ENCODE results near the gene MLLT6. TPM values are rescaled to one million over a fixed set of nuclear protein-coding genes. Genes with fewer than 3 reads are reported as not detected.
A peak's percentile ranks its signal among the peaks of the same experiment; 100 is the strongest.

MLLT6 gene
- total and polyA plus RNA-seq, 2 of the 13 experiments (the other 11 are each of a cell fraction or from before 2014, with no cell fraction given), result 50.7 to 69.5 TPM

DNA sequence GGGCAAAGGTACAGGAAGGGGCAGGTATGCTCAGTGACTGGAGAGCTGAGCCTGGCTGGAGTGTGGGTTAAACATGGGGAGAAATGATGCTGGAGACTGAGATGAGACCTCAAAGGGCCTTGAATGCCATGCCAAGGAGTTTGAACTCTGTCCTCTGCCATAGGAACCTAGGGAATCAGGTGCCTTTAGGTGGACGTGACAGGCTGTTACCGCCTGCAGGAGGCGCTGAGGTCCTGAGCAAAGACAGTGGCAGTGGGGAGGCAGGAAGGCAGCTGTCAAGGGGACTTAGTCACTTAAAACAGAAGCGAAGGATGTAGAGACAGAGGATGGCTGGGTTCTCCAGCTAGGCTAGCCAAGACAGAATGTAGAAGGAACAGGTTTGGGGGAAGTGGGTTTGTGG lies 56.5 kb downstream of the MLLT6 start:
- in situ Hi-C loops (cut with HindIII; ENCODE audit: extremely low pct_ligation_motif_present, low pct_unique_long_range_greater_than_20kb), result loop anchor here (25.0 kb wide), 1 partner anchor 401 kb away; the partner anchor contains the start of genes ARL5C and PLXDC1
- TF ChIP-seq, protein P1, sequence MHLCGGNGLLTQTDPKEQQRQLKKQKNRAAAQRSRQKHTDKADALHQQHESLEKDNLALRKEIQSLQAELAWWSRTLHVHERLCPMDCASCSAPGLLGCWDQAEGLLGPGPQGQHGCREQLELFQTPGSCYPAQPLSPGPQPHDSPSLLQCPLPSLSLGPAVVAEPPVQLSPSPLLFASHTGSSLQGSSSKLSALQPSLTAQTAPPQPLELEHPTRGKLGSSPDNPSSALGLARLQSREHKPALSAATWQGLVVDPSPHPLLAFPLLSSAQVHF (CRISPR knock-in tag; IDR thresholded peaks at IDR 0.05), result no peak
- TF ChIP-seq ZC3H13 (CRISPR knock-in tag; IDR thresholded peaks at IDR 0.05) (no peak), ZNF780A (CRISPR knock-in tag; IDR thresholded peaks at IDR 0.05) (no peak), SATB2 (CRISPR knock-in tag; IDR thresholded peaks at IDR 0.05) (no peak), CEBPG (CRISPR knock-in tag; IDR thresholded peaks at IDR 0.05) (no peak), TEAD3 (CRISPR knock-in tag; optimal IDR thresholded peaks at IDR 0.05; ENCODE audit: borderline replicate concordance) (peak; percentile 14), POLR2A (IDR thresholded peaks at IDR 0.05; ENCODE audit: insufficient read depth in 1 of 2, low read depth in 2 of 2, low read length in 2 of 2) (no peak), RAD21 (CRISPR knock-in tag; IDR thresholded peaks at IDR 0.05) (peak; percentile 67; the same call in 1 of the 2 replicates), ZNF713 (CRISPR knock-in tag; IDR thresholded peaks at IDR 0.05) (no peak), KDM6A (CRISPR knock-in tag; IDR thresholded peaks at IDR 0.05; ENCODE audit: low read depth) (no peak)
- TF ChIP-seq, protein P2, sequence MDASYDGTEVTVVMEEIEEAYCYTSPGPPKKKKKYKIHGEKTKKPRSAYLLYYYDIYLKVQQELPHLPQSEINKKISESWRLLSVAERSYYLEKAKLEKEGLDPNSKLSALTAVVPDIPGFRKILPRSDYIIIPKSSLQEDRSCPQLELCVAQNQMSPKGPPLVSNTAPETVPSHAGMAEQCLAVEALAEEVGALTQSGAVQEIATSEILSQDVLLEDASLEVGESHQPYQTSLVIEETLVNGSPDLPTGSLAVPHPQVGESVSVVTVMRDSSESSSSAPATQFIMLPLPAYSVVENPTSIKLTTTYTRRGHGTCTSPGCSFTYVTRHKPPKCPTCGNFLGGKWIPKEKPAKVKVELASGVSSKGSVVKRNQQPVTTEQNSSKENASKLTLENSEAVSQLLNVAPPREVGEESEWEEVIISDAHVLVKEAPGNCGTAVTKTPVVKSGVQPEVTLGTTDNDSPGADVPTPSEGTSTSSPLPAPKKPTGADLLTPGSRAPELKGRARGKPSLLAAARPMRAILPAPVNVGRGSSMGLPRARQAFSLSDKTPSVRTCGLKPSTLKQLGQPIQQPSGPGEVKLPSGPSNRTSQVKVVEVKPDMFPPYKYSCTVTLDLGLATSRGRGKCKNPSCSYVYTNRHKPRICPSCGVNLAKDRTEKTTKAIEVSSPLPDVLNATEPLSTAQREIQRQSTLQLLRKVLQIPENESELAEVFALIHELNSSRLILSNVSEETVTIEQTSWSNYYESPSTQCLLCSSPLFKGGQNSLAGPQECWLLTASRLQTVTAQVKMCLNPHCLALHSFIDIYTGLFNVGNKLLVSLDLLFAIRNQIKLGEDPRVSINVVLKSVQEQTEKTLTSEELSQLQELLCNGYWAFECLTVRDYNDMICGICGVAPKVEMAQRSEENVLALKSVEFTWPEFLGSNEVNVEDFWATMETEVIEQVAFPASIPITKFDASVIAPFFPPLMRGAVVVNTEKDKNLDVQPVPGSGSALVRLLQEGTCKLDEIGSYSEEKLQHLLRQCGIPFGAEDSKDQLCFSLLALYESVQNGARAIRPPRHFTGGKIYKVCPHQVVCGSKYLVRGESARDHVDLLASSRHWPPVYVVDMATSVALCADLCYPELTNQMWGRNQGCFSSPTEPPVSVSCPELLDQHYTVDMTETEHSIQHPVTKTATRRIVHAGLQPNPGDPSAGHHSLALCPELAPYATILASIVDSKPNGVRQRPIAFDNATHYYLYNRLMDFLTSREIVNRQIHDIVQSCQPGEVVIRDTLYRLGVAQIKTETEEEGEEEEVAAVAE (CRISPR knock-in tag; IDR thresholded peaks at IDR 0.05; ENCODE audit: borderline replicate concordance), result no peak
- TF ChIP-seq, protein P3, sequence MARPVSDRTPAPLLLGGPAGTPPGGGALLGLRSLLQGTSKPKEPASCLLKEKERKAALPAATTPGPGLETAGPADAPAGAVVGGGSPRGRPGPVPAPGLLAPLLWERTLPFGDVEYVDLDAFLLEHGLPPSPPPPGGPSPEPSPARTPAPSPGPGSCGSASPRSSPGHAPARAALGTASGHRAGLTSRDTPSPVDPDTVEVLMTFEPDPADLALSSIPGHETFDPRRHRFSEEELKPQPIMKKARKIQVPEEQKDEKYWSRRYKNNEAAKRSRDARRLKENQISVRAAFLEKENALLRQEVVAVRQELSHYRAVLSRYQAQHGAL (CRISPR knock-in tag; IDR thresholded peaks at IDR 0.05; ENCODE audit: not compliant biosample characterization), result no peak
- TF ChIP-seq, protein P4, sequence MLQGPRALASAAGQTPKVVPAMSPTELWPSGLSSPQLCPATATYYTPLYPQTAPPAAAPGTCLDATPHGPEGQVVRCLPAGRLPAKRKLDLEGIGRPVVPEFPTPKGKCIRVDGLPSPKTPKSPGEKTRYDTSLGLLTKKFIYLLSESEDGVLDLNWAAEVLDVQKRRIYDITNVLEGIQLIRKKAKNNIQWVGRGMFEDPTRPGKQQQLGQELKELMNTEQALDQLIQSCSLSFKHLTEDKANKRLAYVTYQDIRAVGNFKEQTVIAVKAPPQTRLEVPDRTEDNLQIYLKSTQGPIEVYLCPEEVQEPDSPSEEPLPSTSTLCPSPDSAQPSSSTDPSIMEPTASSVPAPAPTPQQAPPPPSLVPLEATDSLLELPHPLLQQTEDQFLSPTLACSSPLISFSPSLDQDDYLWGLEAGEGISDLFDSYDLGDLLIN (CRISPR knock-in tag; IDR thresholded peaks at IDR 0.05; ENCODE audit: borderline replicate concordance), result no peak
- TF ChIP-seq, protein P5, sequence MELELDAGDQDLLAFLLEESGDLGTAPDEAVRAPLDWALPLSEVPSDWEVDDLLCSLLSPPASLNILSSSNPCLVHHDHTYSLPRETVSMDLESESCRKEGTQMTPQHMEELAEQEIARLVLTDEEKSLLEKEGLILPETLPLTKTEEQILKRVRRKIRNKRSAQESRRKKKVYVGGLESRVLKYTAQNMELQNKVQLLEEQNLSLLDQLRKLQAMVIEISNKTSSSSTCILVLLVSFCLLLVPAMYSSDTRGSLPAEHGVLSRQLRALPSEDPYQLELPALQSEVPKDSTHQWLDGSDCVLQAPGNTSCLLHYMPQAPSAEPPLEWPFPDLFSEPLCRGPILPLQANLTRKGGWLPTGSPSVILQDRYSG (CRISPR knock-in tag; IDR thresholded peaks at IDR 0.05), result no peak
- TF ChIP-seq, protein P6, sequence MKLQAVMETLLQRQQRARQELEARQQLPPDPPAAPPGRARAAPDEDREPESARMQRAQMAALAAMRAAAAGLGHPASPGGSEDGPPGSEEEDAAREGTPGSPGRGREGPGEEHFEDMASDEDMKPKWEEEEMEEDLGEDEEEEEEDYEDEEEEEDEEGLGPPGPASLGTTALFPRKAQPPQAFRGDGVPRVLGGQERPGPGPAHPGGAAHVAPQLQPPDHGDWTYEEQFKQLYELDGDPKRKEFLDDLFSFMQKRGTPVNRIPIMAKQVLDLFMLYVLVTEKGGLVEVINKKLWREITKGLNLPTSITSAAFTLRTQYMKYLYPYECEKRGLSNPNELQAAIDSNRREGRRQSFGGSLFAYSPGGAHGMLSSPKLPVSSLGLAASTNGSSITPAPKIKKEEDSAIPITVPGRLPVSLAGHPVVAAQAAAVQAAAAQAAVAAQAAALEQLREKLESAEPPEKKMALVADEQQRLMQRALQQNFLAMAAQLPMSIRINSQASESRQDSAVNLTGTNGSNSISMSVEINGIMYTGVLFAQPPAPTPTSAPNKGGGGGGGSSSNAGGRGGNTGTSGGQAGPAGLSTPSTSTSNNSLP (IDR thresholded peaks at IDR 0.05; ENCODE audit: low read depth, low read length), result no peak
- TF ChIP-seq, protein P7, sequence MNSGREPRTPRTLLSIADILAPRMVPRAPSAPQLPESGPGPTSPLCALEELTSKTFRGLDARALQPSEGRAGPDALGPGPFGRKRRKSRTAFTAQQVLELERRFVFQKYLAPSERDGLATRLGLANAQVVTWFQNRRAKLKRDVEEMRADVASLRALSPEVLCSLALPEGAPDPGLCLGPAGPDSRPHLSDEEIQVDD (CRISPR knock-in tag; IDR thresholded peaks at IDR 0.05; ENCODE audit: borderline replicate concordance), result no peak

More for the DNA sequence above, 56.5 kb downstream of the MLLT6 start:
- H3K4me3 ChIP-seq (replicated peaks in 1 of 3; ENCODE audit: insufficient read depth in 1 of 3, low read depth in 2 of 3, low read length in 3 of 3), result no peak overlapping the region
- no peak overlapping the region for H3K9ac ChIP-seq (ENCODE audit: insufficient read depth, low read depth, low read length)
- WGBS (ENCODE audit: low lambda C conversion rate), result 89% methylated on average over 4 of the region's 4 CpGs
- no peaks in the 10 kb centered on the region for H4K20me1 ChIP-seq (ENCODE audit: insufficient read depth, low read length)
- intact Hi-C loops (cut with micrococcal nuclease; ENCODE audit: unreplicated experiment), result no loop called here
- ATAC-seq, result peak; percentile 69
- no peak for FAIRE-seq
- H3K27me3 ChIP-seq (ENCODE audit: control insufficient read depth in 1 of 2, insufficient read depth in 2 of 2, low read length in 2 of 2), result no peaks in the 10 kb centered on the region
- H3K4me1 ChIP-seq (ENCODE audit: insufficient read depth, low read length), result no peaks in the 10 kb centered on the region
- no TSS peak for BruUV-seq (replicated peaks)
- POLR2A ChIA-PET, result no interaction called here
- no peaks in the 10 kb centered on the region for H3K9me3 ChIP-seq (ENCODE audit: low read length)
- H2AFZ ChIP-seq (ENCODE audit: low read length), result no peak overlapping the region
- no peaks in the 10 kb centered on the region for H3K79me2 ChIP-seq (ENCODE audit: insufficient read depth, low read length)
- DNase-seq (ENCODE audit: low spot score), result peak; percentile 54
- peaks cover 38 to 77% of the 10 kb centered on the region in 2 experiments for H3K36me3 ChIP-seq (replicated peaks in 1 of 2; ENCODE audit: control insufficient read depth in 1 of 2, insufficient read depth in 2 of 2, low read length in 2 of 2)
- no peak overlapping the region for H3K4me2 ChIP-seq (ENCODE audit: low read depth, low read length)
- no peak overlapping the region for H3K27ac ChIP-seq (ENCODE audit: extremely low read length, insufficient read depth, low read length)
- CTCF ChIA-PET (ENCODE audit: low intra/inter-chr PET ratio, low total read pairs), result no interaction called here

Data from HepG2 (cell line).